GM11168 (cell line): ENCODE results near the gene EI24.

ENCODE experiments used
- in situ Hi-C: fragments of 300-500 bp; cut with MboI; formaldehyde crosslinking; loops from one replicate; pipeline ENCODE4 v1.12.0; 2022; ENCODE audit warnings: low sequenced_read_pairs; ENCODE audit not compliant: unreplicated experiment

EI24 gene

GRCh38 chr11:125625630-125626287 lies 56.5 kb downstream of the EI24 start:
- in situ Hi-C loops: no loop called here

- in situ Hi-C loops: no loop called here
These were observed 57.1 kb downstream of the EI24 start for GRCh38 chr11:125626288-125626950.

- in situ Hi-C loops: no loop called here
These were observed 58.1 kb downstream of the EI24 start for GRCh38 chr11:125627236-125627910.
